GM18498 (cell line): ENCODE results near the gene SMC1B.
"Not testable (repeated sequence)": the region's sequence is repeated elsewhere in the genome, so short reads cannot be mapped to it uniquely, and the experiment has no call there.

Source experiments
- ATAC-seq: cut with Tn5 transposase; IDR thresholded peaks from one replicate; pipeline ENCODE4 v1.9.1; 2021; ENCODE audit warnings: mild to moderate bottlenecking, moderate library complexity; ENCODE audit not compliant: unreplicated experiment

SMC1B gene

GRCh38 chr22:45351956-45352355 lies 61.4 kb downstream of the SMC1B start:
- no peak for ATAC-seq

DNA sequence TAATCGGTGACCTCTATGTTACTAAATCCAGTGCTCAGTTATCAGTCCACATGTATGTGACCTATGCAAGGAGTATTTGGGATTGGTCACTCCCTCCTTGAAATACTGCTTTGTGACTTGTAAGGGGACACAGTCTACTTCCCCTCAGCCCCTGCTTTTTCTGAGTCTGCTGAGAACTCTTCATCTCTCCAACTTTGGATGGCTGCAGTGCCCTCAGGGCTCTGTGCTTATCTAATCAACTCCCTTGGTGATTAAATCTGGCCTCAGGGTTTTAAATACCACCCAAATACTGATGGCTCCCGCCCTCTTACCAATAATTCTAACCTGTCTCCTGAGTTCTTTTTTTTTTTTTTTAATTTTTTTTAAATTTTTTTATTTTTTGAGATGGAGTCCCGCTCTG lies 63.5 kb downstream of the SMC1B start:
- ATAC-seq: no peak

DNA sequence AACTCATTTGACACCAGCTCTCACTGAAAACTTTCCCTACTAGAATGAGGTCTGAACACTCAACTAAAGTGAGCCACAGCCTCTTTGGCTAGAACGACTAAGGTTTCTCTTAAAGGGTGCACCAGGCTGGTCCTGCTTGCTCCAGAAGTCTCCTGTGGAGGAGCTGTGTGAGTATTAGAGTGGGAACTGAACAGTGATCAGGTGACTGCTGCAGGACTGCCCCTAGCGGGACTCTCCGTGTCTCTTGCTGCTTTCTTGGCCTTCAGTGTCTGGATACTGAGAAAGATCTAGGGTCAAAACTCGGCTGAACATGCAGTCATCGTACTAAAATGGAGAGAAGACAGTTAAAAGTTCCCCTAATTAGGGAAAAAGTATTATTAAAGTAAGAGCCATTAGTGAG lies 69.1 kb downstream of the SMC1B start:
- ATAC-seq: no peak

- no peak for ATAC-seq
These were observed 70.3 kb downstream of the SMC1B start for GRCh38 chr22:45343143-45343542.

DNA sequence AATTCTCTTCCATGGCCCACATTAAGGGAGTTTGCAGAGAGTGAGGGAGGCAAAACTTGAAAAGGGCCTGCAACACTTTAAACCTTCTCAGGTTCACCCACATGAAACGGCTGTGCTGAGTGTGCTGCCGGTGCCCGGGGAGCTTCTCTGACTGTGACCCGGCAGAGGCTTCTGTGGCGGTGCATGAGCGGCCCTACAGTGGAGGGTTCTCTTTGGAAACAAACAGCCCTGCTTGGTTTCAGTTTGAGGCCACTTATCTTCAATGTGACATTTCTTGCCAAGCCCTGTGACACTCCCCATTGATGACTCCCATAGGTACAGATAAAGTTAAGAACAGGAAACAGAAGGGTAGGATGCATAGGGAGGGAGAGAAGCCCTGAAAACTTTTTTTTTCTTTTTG lies 71.9 kb downstream of the SMC1B start:
- no peak for ATAC-seq

- no peak for ATAC-seq
These were observed 73.1 kb downstream of the SMC1B start for GRCh38 chr22:45340323-45340722.

- no peak for ATAC-seq
These were observed 74.6 kb downstream of the SMC1B start for GRCh38 chr22:45338795-45339194.

DNA sequence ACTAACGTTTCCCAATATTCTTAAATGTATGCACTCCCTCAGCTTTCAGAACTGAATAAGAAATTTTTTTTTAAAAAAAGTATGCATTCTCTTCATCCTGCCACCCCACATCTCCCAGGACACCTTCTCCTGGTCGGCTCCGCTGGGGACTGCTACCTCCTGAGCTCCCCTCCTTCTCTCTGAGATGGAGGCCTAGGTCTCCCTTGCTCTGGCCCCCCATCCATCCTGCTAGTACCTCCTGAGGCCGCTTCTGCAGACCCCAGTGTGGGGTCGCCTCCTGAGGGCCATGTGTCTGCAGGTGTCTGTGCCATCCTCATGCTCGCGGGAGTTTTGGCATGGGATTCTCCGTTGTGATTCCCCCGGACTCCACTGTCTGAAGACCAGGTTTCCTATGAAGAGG lies 75.9 kb downstream of the SMC1B start:
- no peak for ATAC-seq

DNA sequence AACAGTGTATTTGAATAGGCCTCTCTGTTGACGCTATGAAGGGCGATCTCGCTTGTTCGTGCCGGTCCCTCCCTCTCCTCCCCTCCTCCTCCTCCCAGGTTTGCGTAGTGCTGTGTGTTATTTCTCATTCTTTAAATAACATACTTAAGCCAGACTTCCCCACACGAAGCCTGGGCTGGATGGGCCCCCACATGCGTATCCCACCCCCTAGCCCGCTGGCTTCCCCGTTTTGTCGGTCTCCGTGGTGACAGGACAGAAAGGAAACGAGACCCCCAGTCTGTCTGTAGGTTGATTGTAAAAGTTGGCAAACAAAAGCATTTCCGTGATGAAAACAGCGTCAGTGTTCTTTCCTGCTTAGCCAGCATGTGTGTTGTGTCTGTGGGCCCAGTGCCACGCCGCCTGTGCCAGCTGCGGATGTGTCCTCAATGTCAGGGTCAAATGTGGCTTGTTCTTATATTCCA lies 76.4 kb downstream of the SMC1B start:
- ATAC-seq: no peak

- no peak for ATAC-seq
These were observed 77.4 kb downstream of the SMC1B start for GRCh38 chr22:45335854-45336522.

- no peak for ATAC-seq
These were observed 78.2 kb downstream of the SMC1B start for GRCh38 chr22:45335021-45335818.

DNA sequence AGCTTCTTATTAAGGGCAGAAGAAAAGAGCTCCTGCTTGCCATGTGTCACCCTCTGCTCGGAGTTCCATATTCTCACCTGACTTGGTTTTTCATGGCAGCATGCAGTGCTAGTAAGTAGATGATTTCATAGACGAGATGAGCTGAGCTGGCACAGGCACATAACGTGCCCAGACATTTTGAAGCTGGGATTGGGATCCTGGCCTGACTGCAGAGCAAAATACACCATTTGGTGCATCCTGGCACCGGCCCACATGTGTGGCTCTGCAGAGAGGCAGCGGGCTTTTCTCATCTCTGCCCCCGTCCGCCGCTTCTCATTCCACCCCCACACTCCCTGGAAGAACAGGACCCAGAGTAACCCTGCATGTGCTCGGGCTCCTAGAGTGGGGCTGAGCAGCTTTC lies 78.9 kb downstream of the SMC1B start:
- ATAC-seq: no peak

DNA sequence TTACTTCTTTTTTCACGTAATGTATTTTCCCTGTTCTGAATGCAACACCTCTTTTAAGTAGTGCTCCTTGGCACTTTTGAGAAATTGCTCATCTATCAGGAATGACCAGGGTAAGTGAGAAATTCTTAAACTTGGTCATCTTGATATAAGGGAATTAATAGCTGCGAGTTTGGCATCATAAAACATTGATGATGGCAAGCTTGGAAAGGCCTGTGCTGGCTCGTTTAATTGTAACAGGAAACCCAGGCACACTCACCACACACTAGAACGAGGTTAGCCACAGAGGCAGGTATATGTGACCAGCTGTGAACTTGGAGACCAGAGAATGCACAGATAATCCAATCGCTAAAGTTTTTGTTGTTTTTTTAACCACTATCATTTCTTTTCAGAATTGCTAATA lies 79.3 kb downstream of the SMC1B start:
- no peak for ATAC-seq

GRCh38 chr22:45332001-45332400 lies 81.4 kb downstream of the SMC1B start:
- ATAC-seq: no peak

GRCh38 chr22:45331486-45331885 lies 81.9 kb downstream of the SMC1B start:
- ATAC-seq: no peak

- no peak for ATAC-seq
These were observed 82.9 kb downstream of the SMC1B start for GRCh38 chr22:45330548-45330947.

DNA sequence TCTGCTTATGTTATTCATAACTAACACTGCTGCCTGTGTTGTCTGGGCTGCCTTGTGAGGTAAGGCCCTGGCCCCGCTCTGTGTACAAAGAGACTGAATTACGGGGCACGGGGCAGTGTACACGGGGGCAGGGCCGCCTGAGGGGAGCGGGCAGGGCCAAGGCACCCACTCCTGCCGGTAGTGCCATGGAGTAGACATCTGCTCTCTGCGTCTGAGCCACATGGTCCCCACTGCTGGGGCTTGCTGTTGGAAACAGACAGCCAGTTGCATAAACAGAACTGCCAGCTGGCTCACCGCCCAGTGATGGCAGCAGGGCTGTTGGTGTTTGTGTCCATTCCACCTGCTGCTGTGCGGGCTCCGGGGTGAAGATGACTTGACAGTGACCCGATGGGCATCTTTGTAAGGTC lies 83.9 kb downstream of the SMC1B start:
- ATAC-seq: no peak

DNA sequence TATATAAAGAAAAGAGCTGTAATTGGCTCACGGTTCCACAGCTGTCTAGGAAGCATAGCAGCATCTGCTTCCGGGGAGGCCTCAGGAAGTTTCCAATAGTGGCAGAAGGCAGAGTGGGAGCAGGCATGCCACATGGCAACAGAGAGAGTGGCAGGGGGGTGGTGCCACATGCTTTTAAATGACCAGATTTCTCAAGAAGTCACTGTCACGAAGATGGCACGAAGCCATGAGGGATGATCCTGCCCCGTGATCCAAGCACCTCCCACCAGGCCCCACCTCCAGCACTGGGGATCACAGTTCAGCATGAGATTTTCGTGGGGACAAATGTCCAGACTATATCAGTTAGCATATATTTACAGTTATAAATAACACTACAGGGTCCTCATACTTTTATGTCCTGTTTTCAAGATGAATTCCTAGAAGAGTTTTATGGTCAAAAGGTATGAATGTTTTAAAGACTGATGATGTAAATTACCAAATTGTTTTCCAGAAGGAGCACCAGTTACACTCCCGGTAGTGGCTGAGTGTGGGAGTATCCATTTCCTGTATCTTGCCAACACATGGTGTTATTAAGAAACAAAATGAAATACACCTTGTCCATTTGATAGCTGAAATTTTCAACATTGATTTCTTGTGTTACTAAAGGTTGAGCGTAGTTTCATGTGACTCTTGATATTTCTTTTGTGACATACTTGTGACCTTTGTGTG lies 84.4 kb downstream of the SMC1B start:
- ATAC-seq: no peak

- not testable (repeated sequence) for ATAC-seq
These were observed 85.1 kb downstream of the SMC1B start for GRCh38 chr22:45328261-45328660.

DNA sequence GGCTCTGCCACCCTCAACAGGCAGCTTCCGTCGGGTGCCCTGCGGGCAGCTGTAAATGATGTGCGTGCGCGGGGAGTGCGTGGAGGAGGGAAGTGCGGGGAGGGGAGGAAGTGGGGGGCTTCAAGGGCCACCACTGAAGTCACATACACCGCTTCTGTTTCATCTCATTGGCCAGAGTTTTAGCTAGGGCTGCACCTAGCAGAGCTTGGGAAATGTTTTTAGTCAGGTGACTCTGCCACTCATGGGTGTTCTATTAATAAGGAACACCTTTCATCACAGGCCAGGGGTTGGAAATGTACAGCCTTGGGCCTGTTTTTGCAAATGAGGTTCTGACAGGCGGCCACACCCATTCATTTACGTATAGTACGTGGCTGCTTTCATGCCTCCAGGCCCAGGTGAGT lies 89.1 kb downstream of the SMC1B start:
- no peak for ATAC-seq

- ATAC-seq: no peak
These were observed 89.7 kb downstream of the SMC1B start for GRCh38 chr22:45323695-45324094.
